HG03095 (cell line): ENCODE results near the gene ANO10.
"Not testable (repeated sequence)": the region's sequence is repeated elsewhere in the genome, so short reads cannot be mapped to it uniquely, and the experiment has no call there.

ENCODE experiments used
- ATAC-seq: cut with Tn5 transposase; IDR thresholded peaks from one replicate; pipeline ENCODE4 v1.9.1; 2021; ENCODE audit warnings: moderate library complexity; ENCODE audit not compliant: unreplicated experiment

The ANO10 gene

GRCh38 chr3:43584043-43584826 lies 37.6 kb downstream of the ANO10 start:
- no peak for ATAC-seq

- ATAC-seq = no peak
These were observed 38.3 kb downstream of the ANO10 start for GRCh38 chr3:43583481-43583880.

GRCh38 chr3:43582866-43583265 lies 38.9 kb downstream of the ANO10 start:
- ATAC-seq = no peak

GRCh38 chr3:43581343-43581742 lies 40.5 kb downstream of the ANO10 start:
- ATAC-seq = no peak

- ATAC-seq = no peak
These were observed 41.6 kb downstream of the ANO10 start for GRCh38 chr3:43580181-43580580.

GRCh38 chr3:43573576-43573975 lies 48.2 kb downstream of the ANO10 start:
- ATAC-seq = no peak

GRCh38 chr3:43565661-43566341 lies 56.0 kb downstream of the ANO10 start:
- not testable (repeated sequence) for ATAC-seq

- ATAC-seq = no peak
These were observed 61.9 kb downstream of the ANO10 start for GRCh38 chr3:43559961-43560360.

GRCh38 chr3:43558171-43558570 lies 63.6 kb downstream of the ANO10 start:
- ATAC-seq = no peak

GRCh38 chr3:43549626-43550290 lies 72.1 kb downstream of the ANO10 start:
- no peak for ATAC-seq

- ATAC-seq = not testable (repeated sequence)
These were observed 77.5 kb downstream of the ANO10 start for GRCh38 chr3:43544277-43544676.

GRCh38 chr3:43542328-43543043 lies 79.3 kb downstream of the ANO10 start:
- no peak for ATAC-seq

GRCh38 chr3:43540624-43541023 lies 81.2 kb downstream of the ANO10 start:
- ATAC-seq = no peak

GRCh38 chr3:43539321-43539720 lies 82.5 kb downstream of the ANO10 start:
- no peak for ATAC-seq

- no peak for ATAC-seq
These were observed 84.6 kb downstream of the ANO10 start for GRCh38 chr3:43537225-43537624.

- no peak for ATAC-seq
These were observed 87.1 kb downstream of the ANO10 start for GRCh38 chr3:43534675-43535074.

GRCh38 chr3:43533009-43533408 lies 88.8 kb downstream of the ANO10 start:
- no peak for ATAC-seq

GRCh38 chr3:43531835-43532234 lies 90.0 kb downstream of the ANO10 start:
- ATAC-seq = no peak

- ATAC-seq = no peak
These were observed 93.2 kb downstream of the ANO10 start for GRCh38 chr3:43528498-43529099.

- ATAC-seq = no peak
These were observed 94.9 kb downstream of the ANO10 start for GRCh38 chr3:43526956-43527355.
